Measurements from ENCODE around the gene VAV2. TPM values are rescaled to one million over a fixed set of nuclear protein-coding genes. Genes with fewer than 3 reads are reported as not detected.

VAV2 gene
- total and polyA plus RNA-seq, 5 donors from 2014 or later: 0.24 to 0.67 (median 0.37) TPM; not detected in 1

DNA sequence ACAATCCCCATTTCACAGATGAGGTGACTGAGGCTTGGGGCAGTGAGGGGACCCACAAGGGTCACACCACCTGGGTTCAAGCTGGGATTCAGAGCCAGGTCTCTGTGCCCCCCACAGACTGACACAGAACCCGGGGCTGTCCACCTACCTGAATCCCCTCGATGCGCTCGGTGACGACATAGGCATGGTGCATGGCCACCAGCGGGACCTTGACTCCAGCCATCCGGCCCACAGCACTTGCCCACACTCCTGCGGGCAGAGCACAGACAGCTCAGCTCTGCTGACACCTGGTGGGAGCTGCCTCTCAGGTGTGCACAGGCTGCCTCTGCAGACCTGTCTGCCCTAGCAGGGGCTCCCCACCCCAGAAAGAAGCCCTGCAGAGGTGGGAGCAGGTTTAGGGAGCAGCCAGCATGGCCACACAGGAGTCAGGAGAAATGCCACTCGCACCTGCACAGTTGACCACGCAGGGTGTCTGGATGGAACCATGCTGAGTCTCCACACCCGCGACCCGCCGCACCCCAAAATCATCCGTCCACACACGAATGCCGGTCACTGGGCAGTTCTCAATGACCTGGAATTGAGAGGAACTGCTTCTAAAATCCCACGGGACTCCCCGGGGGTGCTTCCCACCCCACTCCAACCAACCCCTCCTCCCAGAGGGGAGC lies 262.4 kb downstream of the VAV2 start:
- H3K27me3 Mint-ChIP-seq: peaks cover 15% of the 10 kb centered on the region
- H3K4me3 Mint-ChIP-seq: no peak overlapping the region
- H3K4me1 Mint-ChIP-seq: peaks cover 0 to 11% (median 5%) of the 10 kb centered on the region in 4 donors
- DNase-seq: no peak
- Histone ChIP-seq H3K36me3 (ENCODE audit: control insufficient read depth, insufficient read depth, low read length) (no peaks in the 10 kb centered on the region), H3K4me1 (ENCODE audit: control insufficient read depth, insufficient read depth, low read length, poor library complexity, severe bottlenecking) (peaks cover 11% of the 10 kb centered on the region), H3K9me3 (ENCODE audit: control insufficient read depth in 2 of 2, low read length in 2 of 2) (no peaks in the 10 kb centered on the region), H3K4me3 (ENCODE audit: low read depth, low read length) (no peak overlapping the region), H3K27ac (ENCODE audit: insufficient read depth, low read length, poor library complexity, severe bottlenecking) (no peak overlapping the region), H3K27me3 (ENCODE audit: control insufficient read depth, insufficient read depth, low read length) (no peaks in the 10 kb centered on the region)
- no peak overlapping the region for H3K27ac Mint-ChIP-seq
- H3K9me3 Mint-ChIP-seq: no peaks in the 10 kb centered on the region
- ATAC-seq (ENCODE audit: low read depth in 2 of 2): no peak
- no peaks in the 10 kb centered on the region for H3K36me3 Mint-ChIP-seq

DNA sequence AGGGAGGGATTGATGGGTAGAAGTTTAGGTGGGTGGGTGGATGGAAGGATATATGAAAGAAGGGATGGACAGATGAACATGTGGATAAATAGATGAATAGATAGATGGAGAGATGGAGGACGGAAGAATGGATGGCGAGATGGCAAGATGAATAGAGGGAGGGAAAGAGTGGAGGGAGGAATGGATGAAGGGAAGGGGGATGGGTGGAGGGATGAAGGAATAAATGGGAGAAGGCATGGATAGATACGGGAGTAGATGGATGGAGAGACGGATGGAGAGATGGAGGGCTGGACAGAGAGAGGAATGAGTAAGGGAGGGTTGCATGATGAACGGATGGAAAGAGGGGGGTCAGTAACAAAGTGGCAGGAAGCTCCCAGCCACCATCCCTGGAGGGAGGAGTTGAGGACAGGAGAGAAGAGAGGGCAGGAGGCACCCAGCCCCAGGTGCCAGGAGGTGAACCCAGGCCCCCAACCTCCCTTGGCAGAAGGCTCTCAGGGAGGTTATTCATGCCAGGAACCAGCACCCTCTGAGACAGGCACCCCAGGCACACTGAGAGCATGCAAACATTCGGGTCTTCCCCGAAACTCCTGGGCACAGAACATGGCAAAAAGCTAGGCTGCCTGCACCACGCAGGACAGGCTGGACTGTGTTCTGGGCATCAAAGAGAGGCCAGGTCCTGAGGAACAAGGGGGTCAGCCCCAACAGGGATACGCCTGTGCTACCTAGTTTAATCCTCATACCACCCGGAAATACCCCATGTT lies 263.1 kb downstream of the VAV2 start:
- H3K27ac ChIP-seq (ENCODE audit: insufficient read depth, low read length, poor library complexity, severe bottlenecking): no peak overlapping the region

DNA sequence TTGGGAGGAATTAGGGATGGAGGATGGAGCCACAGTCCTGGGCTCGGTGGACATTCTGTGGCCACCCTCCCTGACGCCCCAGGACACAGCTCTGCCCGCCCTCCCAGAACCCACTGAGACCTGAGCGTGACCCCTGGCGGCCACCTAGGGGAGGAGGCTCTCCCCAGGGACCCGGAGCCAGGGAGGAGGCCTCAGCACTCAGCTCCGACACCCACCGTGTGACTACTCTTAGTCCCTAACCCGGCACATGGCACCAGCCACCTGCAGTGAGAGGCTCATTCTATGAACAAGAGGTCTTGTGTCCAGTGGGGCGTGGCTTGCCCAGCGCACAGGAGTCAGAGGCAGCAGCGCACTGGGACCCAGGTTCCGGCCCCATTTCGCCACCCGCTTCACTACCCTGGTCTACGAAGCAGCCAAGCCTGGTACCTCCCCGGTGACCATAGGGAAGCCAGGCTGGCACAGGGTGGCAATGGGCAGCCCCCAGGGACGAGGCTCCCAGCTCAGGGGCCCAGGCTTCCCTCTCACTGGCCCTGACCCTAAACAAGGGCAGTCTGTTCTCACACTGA lies 264.2 kb downstream of the VAV2 start:
- Mint-ChIP-seq H3K9me3 (peaks cover 0 to 3% (median 0%) of the 10 kb centered on the region in 7 donors), H3K4me1 (peaks cover 0 to 11% (median 4%) of the 10 kb centered on the region in 4 donors), H3K4me3 (no peak overlapping the region), H3K27me3 (peaks cover 14% of the 10 kb centered on the region), H3K36me3 (no peaks in the 10 kb centered on the region), H3K27ac (no peak overlapping the region)
- no peak for DNase-seq
- no peak for ATAC-seq (ENCODE audit: low read depth in 2 of 2)
- peaks cover 11% of the 10 kb centered on the region for H3K4me1 ChIP-seq (ENCODE audit: control insufficient read depth, insufficient read depth, low read length, poor library complexity, severe bottlenecking)
- H3K36me3 ChIP-seq (ENCODE audit: control insufficient read depth, insufficient read depth, low read length): no peaks in the 10 kb centered on the region
- H3K27ac ChIP-seq (ENCODE audit: insufficient read depth, low read length, poor library complexity, severe bottlenecking): no peak overlapping the region
- no peak overlapping the region for H3K4me3 ChIP-seq (ENCODE audit: low read depth, low read length)
- H3K27me3 ChIP-seq (ENCODE audit: control insufficient read depth, insufficient read depth, low read length): no peaks in the 10 kb centered on the region
- H3K9me3 ChIP-seq (ENCODE audit: control insufficient read depth in 2 of 2, low read length in 2 of 2): no peaks in the 10 kb centered on the region

More for the DNA sequence above, 263.1 kb downstream of the VAV2 start:
- no peaks in the 10 kb centered on the region for H3K36me3 Mint-ChIP-seq
- Histone ChIP-seq H3K27me3 (ENCODE audit: control insufficient read depth, insufficient read depth, low read length) (no peaks in the 10 kb centered on the region), H3K36me3 (ENCODE audit: control insufficient read depth, insufficient read depth, low read length) (no peaks in the 10 kb centered on the region), H3K4me3 (ENCODE audit: low read depth, low read length) (no peak overlapping the region), H3K9me3 (ENCODE audit: control insufficient read depth in 2 of 2, low read length in 2 of 2) (no peaks in the 10 kb centered on the region), H3K4me1 (ENCODE audit: control insufficient read depth, insufficient read depth, low read length, poor library complexity, severe bottlenecking) (peaks cover 11% of the 10 kb centered on the region)
- peaks cover 0 to 11% (median 4%) of the 10 kb centered on the region in 4 donors for H3K4me1 Mint-ChIP-seq
- H3K27me3 Mint-ChIP-seq: peaks cover 14% of the 10 kb centered on the region
- H3K4me3 Mint-ChIP-seq: peak overlapping the region in 1 of 4 donors; percentile 47
- ATAC-seq (ENCODE audit: low read depth in 2 of 2) (no peak), DNase-seq (no peak)
- no peak overlapping the region for H3K27ac Mint-ChIP-seq
- H3K9me3 Mint-ChIP-seq: no peaks in the 10 kb centered on the region

DNA sequence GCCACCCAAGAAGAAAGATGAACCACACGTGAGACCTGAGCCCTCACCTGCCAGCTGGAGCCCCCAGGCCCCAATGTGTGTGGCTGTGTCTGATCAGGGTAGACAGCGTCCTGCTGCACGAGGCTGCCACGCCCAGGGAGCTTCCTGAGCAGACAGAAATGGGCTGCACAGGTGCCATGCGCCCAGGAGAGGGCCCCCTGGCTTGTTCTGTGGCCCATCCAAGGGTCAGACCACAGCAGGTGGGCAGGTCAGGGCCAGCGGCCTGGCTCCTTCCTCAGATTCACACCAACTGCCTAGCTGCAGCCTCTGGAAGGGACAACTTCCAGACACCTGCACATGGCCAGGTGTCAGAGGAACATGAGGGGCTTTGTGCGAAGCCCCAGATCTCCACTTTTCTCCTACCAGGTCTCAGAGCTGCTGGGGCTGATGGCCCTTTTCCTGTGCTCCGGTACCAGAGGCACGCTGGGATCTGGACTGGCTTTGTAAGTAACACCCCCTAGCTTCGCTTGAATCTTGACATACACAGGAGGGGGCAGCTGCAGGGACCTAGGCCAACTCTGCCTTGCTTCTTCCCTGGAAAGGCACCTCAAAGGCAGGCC lies 264.7 kb downstream of the VAV2 start:
- Mint-ChIP-seq H3K4me1 (peaks cover 0 to 11% (median 4%) of the 10 kb centered on the region in 4 donors), H3K36me3 (no peaks in the 10 kb centered on the region), H3K9me3 (peaks cover 0 to 3% (median 0%) of the 10 kb centered on the region in 7 donors), H3K4me3 (no peak overlapping the region), H3K27me3 (peaks cover 14% of the 10 kb centered on the region), H3K27ac (no peak overlapping the region)
- H3K27ac ChIP-seq (ENCODE audit: insufficient read depth, low read length, poor library complexity, severe bottlenecking): no peak overlapping the region
- no peaks in the 10 kb centered on the region for H3K36me3 ChIP-seq (ENCODE audit: control insufficient read depth, insufficient read depth, low read length)
- H3K9me3 ChIP-seq (ENCODE audit: control insufficient read depth in 2 of 2, low read length in 2 of 2): no peaks in the 10 kb centered on the region
- H3K4me3 ChIP-seq (ENCODE audit: low read depth, low read length): no peak overlapping the region
- H3K4me1 ChIP-seq (ENCODE audit: control insufficient read depth, insufficient read depth, low read length, poor library complexity, severe bottlenecking): peaks cover 11% of the 10 kb centered on the region
- H3K27me3 ChIP-seq (ENCODE audit: control insufficient read depth, insufficient read depth, low read length): no peaks in the 10 kb centered on the region
- DNase-seq (no peak), ATAC-seq (ENCODE audit: low read depth in 2 of 2) (peak in 1 of 2 donors; percentile 28)

DNA sequence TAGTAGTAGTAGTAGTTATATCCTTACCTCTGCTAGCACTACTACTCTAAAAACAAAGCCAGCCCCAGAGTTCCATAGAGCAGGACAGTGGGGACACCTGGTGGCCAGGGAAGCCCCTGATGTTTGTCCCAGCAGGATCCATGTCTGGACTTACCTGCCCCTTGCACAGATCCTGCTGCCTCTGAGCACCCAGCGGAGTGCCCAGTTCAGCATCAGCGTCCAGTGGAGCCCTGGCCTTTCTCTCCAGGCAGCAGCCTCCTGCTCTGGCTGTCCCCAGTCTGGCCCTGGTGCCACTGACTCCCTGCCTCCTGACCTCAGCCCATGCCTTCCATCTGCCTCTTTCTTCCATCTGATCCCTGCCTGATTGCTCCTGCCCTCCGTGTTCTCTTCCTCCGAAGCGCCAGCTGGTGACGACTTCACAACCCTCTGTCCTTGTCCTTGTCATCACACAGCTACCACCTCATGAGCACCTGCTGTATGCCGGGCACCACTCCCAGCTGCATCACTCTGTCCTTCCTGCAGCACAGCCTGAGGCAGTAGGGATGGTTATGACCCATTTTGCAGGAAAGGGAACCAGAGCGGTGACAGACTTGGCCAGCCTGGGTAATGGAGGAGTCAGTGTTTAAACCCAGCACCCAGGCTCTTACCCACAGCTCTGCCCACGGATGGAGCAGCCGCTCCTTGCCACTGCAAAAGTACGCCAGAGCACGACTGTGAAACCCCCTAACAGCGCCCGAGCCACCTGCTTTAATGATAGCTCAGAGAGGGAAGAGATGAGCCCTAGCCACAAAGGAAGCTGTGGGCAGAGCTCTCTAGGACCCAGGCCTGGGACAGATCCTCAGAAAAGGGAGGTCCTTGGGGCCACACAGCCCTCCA lies 265.5 kb downstream of the VAV2 start:
- Histone ChIP-seq H3K27ac (ENCODE audit: insufficient read depth, low read length, poor library complexity, severe bottlenecking) (no peak overlapping the region), H3K4me1 (ENCODE audit: control insufficient read depth, insufficient read depth, low read length, poor library complexity, severe bottlenecking) (peaks cover 11% of the 10 kb centered on the region), H3K9me3 (ENCODE audit: control insufficient read depth in 2 of 2, low read length in 2 of 2) (no peaks in the 10 kb centered on the region), H3K4me3 (ENCODE audit: low read depth, low read length) (no peak overlapping the region), H3K36me3 (ENCODE audit: control insufficient read depth, insufficient read depth, low read length) (no peaks in the 10 kb centered on the region), H3K27me3 (ENCODE audit: control insufficient read depth, insufficient read depth, low read length) (no peaks in the 10 kb centered on the region)
- H3K9me3 Mint-ChIP-seq: peaks cover 0 to 3% (median 0%) of the 10 kb centered on the region in 7 donors
- H3K36me3 Mint-ChIP-seq: no peaks in the 10 kb centered on the region
- H3K4me3 Mint-ChIP-seq: no peak overlapping the region
- peaks cover 17% of the 10 kb centered on the region for H3K27me3 Mint-ChIP-seq
- H3K27ac Mint-ChIP-seq: peak overlapping the region in 1 of 3 donors; percentile 39
- DNase-seq (peak; percentile 44 to 63 (median 53)), ATAC-seq (ENCODE audit: low read depth in 2 of 2) (peak; percentile 52 to 68)
- peaks cover 0 to 11% (median 4%) of the 10 kb centered on the region in 4 donors for H3K4me1 Mint-ChIP-seq

DNA sequence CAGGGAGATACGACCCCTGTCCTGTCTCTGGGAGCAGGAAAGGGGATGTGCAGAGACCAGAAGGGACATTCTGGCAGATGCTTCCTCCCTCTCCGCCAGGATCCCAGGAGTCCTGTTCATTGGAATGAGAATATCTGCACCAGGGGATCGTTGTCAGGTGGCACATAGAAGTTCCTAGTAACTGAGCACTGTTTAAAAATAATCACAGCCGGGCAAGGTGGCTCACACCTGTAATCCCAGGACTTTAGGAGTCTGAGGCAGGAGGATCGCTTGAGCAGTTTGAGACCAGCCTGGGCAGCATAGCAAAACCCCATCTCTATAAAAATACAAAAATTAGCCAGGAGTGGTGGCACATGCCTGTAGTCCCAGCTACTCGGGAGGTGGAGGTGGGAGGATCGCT lies 266.2 kb downstream of the VAV2 start:
- H3K36me3 Mint-ChIP-seq: no peaks in the 10 kb centered on the region
- ATAC-seq (ENCODE audit: low read depth in 2 of 2) (no peak), DNase-seq (no peak)
- peaks cover 0 to 3% (median 0%) of the 10 kb centered on the region in 7 donors for H3K9me3 Mint-ChIP-seq
- Histone ChIP-seq H3K36me3 (ENCODE audit: control insufficient read depth, insufficient read depth, low read length) (no peaks in the 10 kb centered on the region), H3K27ac (ENCODE audit: insufficient read depth, low read length, poor library complexity, severe bottlenecking) (no peak overlapping the region), H3K27me3 (ENCODE audit: control insufficient read depth, insufficient read depth, low read length) (no peaks in the 10 kb centered on the region), H3K4me1 (ENCODE audit: control insufficient read depth, insufficient read depth, low read length, poor library complexity, severe bottlenecking) (peaks cover 11% of the 10 kb centered on the region), H3K4me3 (ENCODE audit: low read depth, low read length) (no peak overlapping the region), H3K9me3 (ENCODE audit: control insufficient read depth in 2 of 2, low read length in 2 of 2) (no peaks in the 10 kb centered on the region)
- H3K4me1 Mint-ChIP-seq: peaks cover 0 to 11% (median 4%) of the 10 kb centered on the region in 4 donors
- peaks cover 17% of the 10 kb centered on the region for H3K27me3 Mint-ChIP-seq
- no peak overlapping the region for H3K4me3 Mint-ChIP-seq
- no peak overlapping the region for H3K27ac Mint-ChIP-seq

Data from CD4-positive, CD25-positive, alpha-beta regulatory T cell (primary cell).